Effector CD8-positive, alpha-beta T cell (primary cell): ENCODE data around the gene CUL4A.

Experiments
- DNase-seq: peaks from one replicate; lab custom pipeline; 2025; lab: John Stamatoyannopoulos, UW

The CUL4A gene

DNA sequence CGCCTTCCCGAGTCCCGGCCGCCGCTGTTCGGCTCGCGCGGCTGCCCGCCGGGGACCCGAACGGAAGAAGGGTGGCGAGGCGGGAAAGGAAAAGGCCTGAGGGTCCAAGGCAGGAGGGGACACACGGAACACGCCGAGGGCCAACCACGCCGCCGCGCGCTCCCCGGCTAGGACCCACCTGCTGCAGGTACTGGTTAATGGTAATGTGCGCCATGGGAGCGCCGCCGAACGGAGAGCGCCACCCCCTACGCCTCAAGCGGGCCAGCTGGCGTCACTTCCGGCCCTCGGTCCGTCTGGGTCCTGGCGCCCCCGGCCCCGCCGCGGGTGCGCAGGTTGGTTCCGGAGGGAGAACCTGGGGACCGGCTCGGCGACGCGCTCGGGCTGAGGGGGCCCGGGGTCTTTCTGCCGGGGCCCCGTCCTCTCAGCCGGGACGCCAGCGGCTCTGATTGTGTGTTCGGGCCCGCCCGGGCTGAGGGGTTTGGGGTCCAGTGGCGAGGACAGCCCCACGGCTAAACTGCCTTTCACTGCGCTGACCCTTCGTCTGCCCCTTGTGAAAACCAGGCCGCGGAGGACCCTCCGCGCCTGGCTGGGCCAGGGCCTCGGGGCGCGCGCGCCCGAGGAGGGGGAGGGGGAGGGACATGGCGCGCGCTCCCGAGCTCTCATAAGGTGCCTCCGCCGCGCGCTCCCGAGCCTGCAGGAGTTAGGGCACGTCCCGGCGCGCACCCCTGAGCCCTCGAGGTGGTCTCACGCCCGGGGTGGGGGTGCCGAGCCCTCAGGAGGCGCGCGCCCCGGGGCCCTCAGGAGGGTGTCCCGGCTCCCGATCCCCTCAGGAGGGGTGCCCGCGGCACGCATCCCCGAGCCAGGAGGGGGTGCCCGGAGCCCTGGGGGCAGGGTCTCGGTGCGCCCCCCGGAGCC, 735 bp upstream of the CUL4A start, which contains the start of gene PCID2:
Gene PCID2 (minus strand): TSS at position 249 of the 915 bp plus-strand sequence. CDS start 35 bp downstream, at position 214.
- DNase-seq, result peak; percentile 82

- DNase-seq, result peak; percentile 61
These were observed 477 bp downstream of the CUL4A start for GRCh38 chr13:113209759-113210421.

GRCh38 chr13:113210833-113211232, 1.4 kb downstream of the CUL4A start:
- no peak for DNase-seq

DNA sequence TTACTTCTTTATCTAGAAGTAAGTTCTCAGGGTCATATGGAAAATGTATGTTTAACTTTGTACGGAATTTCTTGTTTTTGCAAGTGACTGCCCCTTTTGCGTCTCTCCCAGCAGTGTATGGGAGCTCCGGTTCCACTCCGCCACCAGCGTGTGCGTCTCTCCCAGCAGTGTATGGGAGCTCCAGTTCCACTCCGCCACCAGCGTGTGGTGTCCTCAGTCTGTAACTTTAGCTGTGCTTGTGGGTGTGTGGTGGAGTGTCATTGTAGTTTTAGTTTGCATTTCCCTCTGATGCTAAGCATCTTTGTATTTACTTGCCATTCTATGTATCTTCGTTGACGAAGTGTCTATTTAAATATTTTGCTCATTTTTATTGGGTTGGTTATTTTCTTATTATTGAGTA, 2.4 kb downstream of the CUL4A start:
- DNase-seq, result no peak

GRCh38 chr13:113216254-113217048, 7.0 kb downstream of the CUL4A start:
- DNase-seq, result no peak

- no peak for DNase-seq
These were observed 9.2 kb downstream of the CUL4A start for GRCh38 chr13:113218586-113218985.

- DNase-seq, result no peak
These were observed 10.0 kb downstream of the CUL4A start for GRCh38 chr13:113219256-113219940.

DNA sequence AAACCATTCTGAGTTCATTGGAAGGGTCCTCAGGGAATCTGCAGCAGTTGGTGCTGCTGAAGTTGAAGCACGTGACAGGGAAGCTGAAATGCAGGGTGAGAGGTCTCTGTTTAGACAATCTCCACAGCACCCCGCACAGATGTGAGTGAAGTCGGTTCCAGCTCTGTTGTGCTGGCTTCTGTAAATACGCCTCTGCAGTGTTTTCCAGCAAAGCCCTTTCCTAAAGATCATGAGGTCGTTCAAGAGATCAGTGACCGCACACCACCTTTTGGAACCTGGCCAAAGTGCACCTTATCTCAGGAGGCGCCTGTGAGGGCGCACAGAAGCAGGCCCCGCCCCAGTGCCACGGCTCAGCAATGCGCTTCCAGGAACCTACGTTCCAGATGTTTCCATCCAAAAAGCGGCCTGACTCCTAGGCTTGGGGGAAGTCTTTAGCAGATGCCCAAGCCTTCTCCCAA, 10.8 kb downstream of the CUL4A start:
- no peak for DNase-seq

DNA sequence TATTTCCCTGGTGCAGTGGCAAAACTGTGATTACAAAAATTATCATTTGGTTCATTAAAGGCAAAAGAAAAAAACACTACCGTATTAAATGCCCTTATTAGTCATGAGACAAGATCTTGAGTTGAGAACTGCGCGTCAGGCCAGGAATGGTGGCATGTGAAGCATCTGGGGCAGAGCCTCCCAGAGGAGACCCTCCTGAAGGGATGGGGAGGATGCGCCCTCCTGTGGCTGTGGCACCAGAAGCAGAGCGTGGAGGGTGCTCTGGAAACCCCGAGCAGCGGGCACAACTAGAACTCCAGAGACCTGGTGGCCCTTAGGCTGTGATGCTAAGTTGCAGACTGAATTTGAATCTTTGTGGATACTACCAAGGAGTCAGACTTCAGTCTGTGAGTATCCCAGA, 11.5 kb downstream of the CUL4A start:
- DNase-seq, result no peak

DNA sequence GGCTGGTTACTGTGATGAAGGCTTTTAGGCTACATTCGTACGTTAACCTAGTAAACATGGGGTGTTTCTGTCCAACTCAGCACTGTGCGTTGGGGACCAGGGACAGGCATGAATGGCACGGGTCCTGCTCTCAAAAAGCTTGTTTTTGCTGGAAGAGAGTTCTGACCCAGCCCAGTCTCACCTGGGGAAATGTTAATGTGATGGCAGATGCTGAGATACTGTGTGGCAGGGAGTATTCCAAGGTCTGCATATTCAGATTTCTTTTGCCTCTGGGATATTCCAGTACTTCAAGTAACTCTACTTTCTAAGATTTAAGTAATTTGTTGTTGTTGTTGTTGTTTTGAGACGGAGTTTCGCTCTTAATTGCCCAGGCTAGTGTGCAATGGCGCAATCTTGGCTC, 13.7 kb downstream of the CUL4A start:
- no peak for DNase-seq

DNA sequence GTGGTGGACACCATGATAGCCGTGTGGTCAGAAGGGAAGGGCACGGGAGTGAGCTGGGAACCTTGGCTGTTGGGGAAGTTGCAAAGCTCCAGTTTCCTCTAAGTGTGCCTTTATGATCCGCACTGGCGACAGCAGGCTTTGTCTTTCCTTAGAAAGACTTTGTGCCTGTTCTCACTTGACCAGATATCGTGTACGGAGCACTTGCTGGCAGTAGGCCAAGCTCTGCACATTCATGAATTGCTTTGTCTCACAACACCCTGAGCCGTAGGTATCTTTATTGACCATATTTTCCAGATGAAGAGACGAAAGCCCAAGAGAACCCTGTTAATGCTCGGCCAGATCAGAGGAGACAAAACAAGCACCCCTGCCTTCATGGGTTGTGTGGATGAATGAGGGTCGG, 15.1 kb downstream of the CUL4A start:
- DNase-seq, result no peak

- no peak for DNase-seq
These were observed 16.1 kb downstream of the CUL4A start for GRCh38 chr13:113225515-113225914.

GRCh38 chr13:113226873-113227450, 17.5 kb downstream of the CUL4A start:
- no peak for DNase-seq

GRCh38 chr13:113229161-113229560, 19.7 kb downstream of the CUL4A start:
- DNase-seq, result no peak

DNA sequence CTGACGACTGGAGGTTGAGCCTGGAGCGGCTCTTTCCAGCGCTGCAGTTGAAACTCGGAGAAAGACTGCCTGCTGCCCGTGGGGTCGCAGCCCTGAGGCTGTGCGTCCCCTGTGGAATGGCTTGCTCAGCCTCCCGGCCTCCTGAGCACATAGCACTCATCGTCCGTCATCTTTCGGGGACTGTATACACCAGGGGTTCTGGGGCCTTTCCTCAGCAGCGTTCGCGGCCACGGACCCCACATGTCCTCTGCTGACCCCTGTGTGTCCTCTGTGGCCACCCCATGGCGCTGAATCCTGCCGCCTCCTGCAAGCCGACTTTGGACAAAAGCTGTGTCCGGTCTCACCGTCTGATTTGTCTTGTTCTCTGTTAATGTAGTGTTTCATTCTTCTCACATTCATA, 20.4 kb downstream of the CUL4A start:
- DNase-seq, result no peak

DNA sequence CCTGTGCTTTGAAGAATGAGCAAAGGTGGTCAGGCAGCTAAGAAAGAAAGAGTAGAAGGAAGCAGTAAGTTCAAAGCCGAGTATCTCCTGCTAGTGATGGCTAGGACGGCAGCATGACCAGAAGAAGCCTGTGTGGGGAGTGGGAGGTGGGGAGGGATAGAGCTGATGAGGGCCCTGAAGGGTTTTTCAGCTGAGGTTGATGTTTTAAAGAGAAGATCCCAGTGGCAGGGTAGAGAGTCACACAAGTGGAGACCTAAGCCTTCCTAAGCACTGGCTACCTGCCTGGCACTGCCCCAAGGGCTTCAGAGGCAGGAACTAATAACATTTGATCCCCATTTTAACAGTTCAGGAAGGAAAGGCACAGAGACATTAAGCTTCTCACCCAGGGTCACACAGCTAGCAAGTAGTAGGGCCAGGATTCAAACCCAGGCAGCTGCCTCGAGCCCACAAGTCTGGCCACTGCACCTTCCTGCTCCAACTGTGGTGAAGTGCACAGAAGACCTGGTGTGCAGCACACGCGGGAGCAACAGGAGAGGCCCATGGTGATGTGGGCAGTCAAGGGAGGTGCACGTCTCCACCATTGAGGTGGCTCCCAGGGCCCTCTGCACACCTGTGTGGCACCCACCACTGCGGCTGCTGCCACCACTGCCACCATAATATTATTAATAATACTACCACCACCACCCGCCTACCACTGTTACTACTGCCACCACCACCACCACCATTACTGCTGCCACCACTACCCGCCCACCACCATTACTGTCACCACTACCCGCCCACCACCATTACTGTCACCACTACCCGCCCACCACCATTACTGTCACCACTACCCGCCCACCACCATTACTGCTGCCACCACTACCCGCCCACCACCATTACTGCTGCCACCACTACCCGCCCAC, 22.1 kb downstream of the CUL4A start:
- DNase-seq, result no peak

DNA sequence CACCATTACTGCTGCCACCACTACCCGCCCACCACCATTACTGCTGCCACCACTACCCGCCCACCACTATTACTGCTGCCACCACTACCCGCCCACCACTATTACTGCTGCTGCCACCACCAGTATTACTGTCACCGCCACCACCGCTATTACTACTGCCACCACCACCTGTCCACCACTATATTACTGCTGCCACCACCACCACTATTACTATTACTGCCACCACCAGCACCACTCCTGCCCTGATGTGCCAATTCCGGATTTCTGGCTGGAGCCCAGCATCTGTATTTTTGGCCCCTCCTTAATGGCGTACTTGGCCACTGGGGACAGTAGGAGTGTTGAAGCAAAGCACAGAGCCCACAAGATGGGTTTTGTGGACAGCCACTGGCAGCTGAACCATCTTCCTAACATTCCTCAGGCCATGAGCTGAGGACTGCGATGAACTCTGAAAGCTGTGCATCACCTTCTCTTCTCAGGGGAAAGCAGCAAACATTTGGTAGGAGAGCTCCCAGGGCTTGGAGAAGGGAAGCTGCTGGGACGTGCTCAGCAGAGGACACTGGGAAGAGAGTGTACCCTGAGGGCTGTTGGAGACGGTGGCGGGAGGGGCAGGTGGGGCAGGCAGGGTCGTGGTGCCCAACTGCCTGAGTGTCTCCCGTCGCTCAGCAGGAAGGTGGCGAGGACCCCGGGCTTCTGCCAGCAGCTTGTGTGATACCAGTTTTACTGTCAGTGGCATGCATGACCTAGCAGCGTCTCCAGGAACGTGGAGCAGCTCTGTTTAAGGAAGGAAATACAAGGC, 23.0 kb downstream of the CUL4A start:
- DNase-seq, result no peak

DNA sequence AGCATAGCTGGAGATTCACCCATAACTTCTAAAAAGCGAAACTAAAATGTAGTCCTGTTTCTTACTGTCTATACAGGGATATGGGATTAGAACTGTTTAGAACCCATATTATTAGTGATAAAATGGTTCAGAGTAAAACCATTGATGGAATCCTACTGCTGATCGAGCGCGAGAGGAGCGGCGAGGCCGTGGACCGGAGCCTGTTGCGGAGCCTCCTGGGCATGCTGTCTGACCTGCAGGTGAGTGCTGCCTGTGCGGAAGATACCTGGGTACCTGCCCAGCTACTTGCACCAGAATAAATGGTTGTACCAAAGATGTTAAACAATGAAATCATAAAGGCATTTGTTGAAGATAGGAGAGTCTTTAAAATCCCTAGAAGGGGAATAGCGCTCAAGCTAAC, 23.7 kb downstream of the CUL4A start:
- no peak for DNase-seq

- no peak for DNase-seq
These were observed 29.1 kb downstream of the CUL4A start for GRCh38 chr13:113238536-113238935.
